Ishikawa (cell line): ENCODE data around the gene CHST11.

Experiments used
- CEBPB ChIP-seq: IDR thresholded peaks from 2 replicates; pipeline ENCODE4 v1.6.1; 2012
- CREB1 ChIP-seq: IDR thresholded peaks from 2 replicates; pipeline ENCODE4 v1.6.1; 2012; ENCODE audit warnings: low read depth
- EGR1 ChIP-seq: IDR thresholded peaks from 2 replicates; pipeline ENCODE4 v1.6.1; 2012
- EP300 ChIP-seq: IDR thresholded peaks from 2 replicates; pipeline ENCODE4 v1.6.1; 2012; ENCODE audit warnings: borderline replicate concordance
- FOXM1 ChIP-seq: IDR thresholded peaks from 2 replicates; pipeline ENCODE4 v1.6.1; 2012; ENCODE audit warnings: low read depth, borderline replicate concordance
- NFIC ChIP-seq: IDR thresholded peaks from 2 replicates; pipeline ENCODE4 v1.6.1; 2012
- RAD21 ChIP-seq: IDR thresholded peaks from 2 replicates; pipeline ENCODE4 v1.6.1; 2012; ENCODE audit warnings: low read depth
- REST ChIP-seq: IDR thresholded peaks from 2 replicates; pipeline ENCODE4 v1.6.1; 2012; ENCODE audit warnings: low read depth, mild to moderate bottlenecking
- TAF1 ChIP-seq: IDR thresholded peaks from 2 replicates; pipeline ENCODE4 v1.6.1; 2012; ENCODE audit warnings: low read depth, mild to moderate bottlenecking
- TCF12 ChIP-seq: IDR thresholded peaks from 2 replicates; pipeline ENCODE4 v1.6.1; 2012; ENCODE audit warnings: low read depth
- TEAD4 ChIP-seq: IDR thresholded peaks from 2 replicates; pipeline ENCODE4 v1.6.1; 2012
- YY1 ChIP-seq: IDR thresholded peaks from 2 replicates; pipeline ENCODE4 v1.6.1; 2012; ENCODE audit warnings: low read depth
- ZBTB7A ChIP-seq: IDR thresholded peaks from 2 replicates; pipeline ENCODE4 v1.6.1; 2012; ENCODE audit warnings: low read depth
- TF ChIP-seq, protein P1 (sequence below): IDR thresholded peaks from 2 replicates; pipeline ENCODE4 v1.6.1; 2012
- TF ChIP-seq, protein P2 (sequence below): IDR thresholded peaks from 2 replicates; pipeline ENCODE4 v1.6.1; 2012

CHST11 gene

GRCh38 chr12:104421343-104421742 lies 35.4 kb upstream of the CHST11 start:
- TF ChIP-seq ZBTB7A: no peak
- TF ChIP-seq NFIC: no peak
- no peak for TF ChIP-seq EP300
- TF ChIP-seq CREB1: no peak
- TF ChIP-seq, protein P1, sequence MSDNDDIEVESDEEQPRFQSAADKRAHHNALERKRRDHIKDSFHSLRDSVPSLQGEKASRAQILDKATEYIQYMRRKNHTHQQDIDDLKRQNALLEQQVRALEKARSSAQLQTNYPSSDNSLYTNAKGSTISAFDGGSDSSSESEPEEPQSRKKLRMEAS: no peak
- no peak for TF ChIP-seq YY1
- no peak for TF ChIP-seq TCF12
- no peak for TF ChIP-seq RAD21
- no peak for TF ChIP-seq TEAD4
- no peak for TF ChIP-seq FOXM1

GRCh38 chr12:104422441-104422840 lies 34.3 kb upstream of the CHST11 start:
- TF ChIP-seq EP300: no peak

DNA sequence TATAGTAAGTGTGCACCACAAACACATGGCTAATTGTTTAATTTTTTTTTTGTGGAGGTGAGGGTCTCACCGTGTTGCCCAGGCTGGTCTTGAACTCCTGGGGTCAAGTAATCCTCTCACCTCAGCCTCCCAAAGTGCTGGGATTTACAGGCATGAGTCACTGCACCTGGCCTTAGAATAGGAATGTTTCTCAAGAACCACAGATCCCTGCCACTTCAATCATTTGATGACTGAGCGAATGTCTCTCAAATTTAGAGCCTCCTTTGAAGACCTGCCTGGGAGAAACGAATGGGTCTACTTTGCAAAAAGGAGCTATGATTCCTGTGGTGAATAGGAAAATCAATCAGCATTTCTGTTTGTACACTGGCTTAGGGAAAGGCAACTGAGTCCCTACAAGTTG lies 33.5 kb upstream of the CHST11 start:
- TF ChIP-seq TEAD4: no peak
- no peak for TF ChIP-seq RAD21
- TF ChIP-seq REST: no peak
- no peak for TF ChIP-seq NFIC
- TF ChIP-seq ZBTB7A: no peak
- TF ChIP-seq YY1: no peak
- no peak for TF ChIP-seq CREB1
- no peak for TF ChIP-seq EP300
- TF ChIP-seq EGR1: no peak
- TF ChIP-seq FOXM1: no peak
- TF ChIP-seq, protein P1: no peak
- TF ChIP-seq TCF12: no peak
- TF ChIP-seq, protein P2, sequence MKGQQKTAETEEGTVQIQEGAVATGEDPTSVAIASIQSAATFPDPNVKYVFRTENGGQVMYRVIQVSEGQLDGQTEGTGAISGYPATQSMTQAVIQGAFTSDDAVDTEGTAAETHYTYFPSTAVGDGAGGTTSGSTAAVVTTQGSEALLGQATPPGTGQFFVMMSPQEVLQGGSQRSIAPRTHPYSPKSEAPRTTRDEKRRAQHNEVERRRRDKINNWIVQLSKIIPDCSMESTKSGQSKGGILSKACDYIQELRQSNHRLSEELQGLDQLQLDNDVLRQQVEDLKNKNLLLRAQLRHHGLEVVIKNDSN: no peak
- no peak for TF ChIP-seq CEBPB
- TF ChIP-seq TAF1: no peak

- TF ChIP-seq EP300 (no peak), TCF12 (no peak), EGR1 (no peak), YY1 (no peak), TAF1 (no peak), NFIC (no peak), REST (no peak), ZBTB7A (no peak), CREB1 (no peak), CEBPB (no peak), FOXM1 (no peak), TEAD4 (no peak), RAD21 (no peak)
- TF ChIP-seq, protein P1: no peak
- TF ChIP-seq, protein P2: no peak
These were observed 32.9 kb upstream of the CHST11 start for GRCh38 chr12:104423809-104424208.

DNA sequence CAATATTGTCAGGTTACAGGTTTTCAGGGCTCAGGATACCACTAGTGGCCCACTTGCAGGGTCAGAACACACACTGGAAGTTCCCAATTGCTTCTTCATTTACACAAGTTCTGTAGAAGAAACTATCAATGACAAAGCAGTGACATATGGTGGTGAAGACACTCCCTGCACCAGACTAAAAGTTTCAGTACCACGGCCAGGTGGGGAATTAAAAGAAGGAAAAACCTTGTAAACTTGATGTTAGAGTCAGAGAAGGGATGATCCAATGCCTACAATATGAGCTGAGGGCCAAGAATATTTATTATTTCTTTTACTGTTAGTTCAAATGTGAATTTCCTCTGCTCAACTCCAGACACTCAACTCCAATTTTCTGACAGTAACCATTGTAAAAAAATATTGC lies 31.8 kb upstream of the CHST11 start:
- peak; percentile 50; the same call in 1 of the 2 replicates for TF ChIP-seq REST
- TF ChIP-seq, protein P1: no peak
